Measurements from ENCODE around the gene PCA3.

GRCh38 chr9:76764138-76764537 lies at the start of gene PCA3:
- TF ChIP-seq ZSCAN20 (CRISPR knock-in tag; IDR thresholded peaks at IDR 0.05) (no peak), CHD2 (IDR thresholded peaks at IDR 0.05; ENCODE audit: low read length, partially characterized antibody) (no peak), POLR2AphosphoS2 (conservative IDR thresholded peaks at IDR 0.05; ENCODE audit: low read length) (no peak), E2F6 (IDR thresholded peaks at IDR 0.05; ENCODE audit: borderline replicate concordance, low read depth) (no peak)
